ENCODE results near the gene PIK3C2B. TPM values are rescaled to one million over a fixed set of nuclear protein-coding genes. Genes with fewer than 3 reads are reported as not detected.

Gene PIK3C2B
- total RNA-seq, 2 donors from 2014 or later, result 20.9 to 24.1 TPM

- H3K4me1 ChIP-seq (replicated peaks), result no peaks in the 10 kb centered on the region
- no peak overlapping the region for H3K4me3 ChIP-seq
- H3K36me3 ChIP-seq, result no peaks in the 10 kb centered on the region
- H3K27me3 ChIP-seq (replicated peaks; ENCODE audit: insufficient read depth), result no peaks in the 10 kb centered on the region
- intact Hi-C loops (cut with DNase I), result no loop called here
- H3K9me3 ChIP-seq, result no peaks in the 10 kb centered on the region
- no peak for DNase-seq (ENCODE audit: low spot score)
- H3K27ac ChIP-seq, result no peak overlapping the region
- TF ChIP-seq CTCF (IDR thresholded peaks at IDR 0.05) (no peak), POLR2AphosphoS5 (IDR thresholded peaks at IDR 0.05) (no peak), POLR2A (IDR thresholded peaks at IDR 0.05) (no peak)
- 82% methylated on average over 8 of the region's 8 CpGs for WGBS
These were observed 41.3 kb downstream of the PIK3C2B start for GRCh38 chr1:204453141-204453772.

- DNase-seq (ENCODE audit: low spot score), result no peak
- TF ChIP-seq CTCF (IDR thresholded peaks at IDR 0.05) (no peak), POLR2AphosphoS5 (IDR thresholded peaks at IDR 0.05) (no peak), POLR2A (IDR thresholded peaks at IDR 0.05) (no peak)
- Histone ChIP-seq H3K36me3 (no peaks in the 10 kb centered on the region), H3K9me3 (no peaks in the 10 kb centered on the region), H3K27ac (peak overlapping the region; percentile 44 to 45), H3K27me3 (replicated peaks; ENCODE audit: insufficient read depth) (no peaks in the 10 kb centered on the region), H3K4me1 (replicated peaks) (no peaks in the 10 kb centered on the region), H3K4me3 (no peak overlapping the region)
- 63% methylated on average over 8 of the region's 8 CpGs for WGBS
- intact Hi-C loops (cut with DNase I), result no loop called here
These were observed 43.1 kb downstream of the PIK3C2B start for GRCh38 chr1:204451352-204452124.

GRCh38 chr1:204450461-204451257 lies 43.9 kb downstream of the PIK3C2B start:
- WGBS, result 65% methylated on average over 8 of the region's 8 CpGs
- Histone ChIP-seq H3K27ac (peak overlapping the region; percentile 44 to 45), H3K4me1 (replicated peaks) (no peaks in the 10 kb centered on the region), H3K9me3 (no peaks in the 10 kb centered on the region), H3K36me3 (no peaks in the 10 kb centered on the region), H3K27me3 (replicated peaks; ENCODE audit: insufficient read depth) (no peaks in the 10 kb centered on the region), H3K4me3 (no peak overlapping the region)
- intact Hi-C loops (cut with DNase I), result no loop called here
- TF ChIP-seq POLR2AphosphoS5 (IDR thresholded peaks at IDR 0.05) (peak; percentile 34), POLR2A (IDR thresholded peaks at IDR 0.05) (no peak), CTCF (IDR thresholded peaks at IDR 0.05) (no peak)
- peak; percentile 46 for DNase-seq (ENCODE audit: low spot score)

- no peaks in the 10 kb centered on the region for H3K27me3 ChIP-seq (replicated peaks; ENCODE audit: insufficient read depth)
- no peak for DNase-seq (ENCODE audit: low spot score)
- intact Hi-C loops (cut with DNase I), result no loop called here
- no peaks in the 10 kb centered on the region for H3K9me3 ChIP-seq
- H3K4me1 ChIP-seq (replicated peaks), result no peaks in the 10 kb centered on the region
- no peaks in the 10 kb centered on the region for H3K36me3 ChIP-seq
- H3K27ac ChIP-seq, result no peak overlapping the region
- no peak overlapping the region for H3K4me3 ChIP-seq
- 66% methylated on average over 8 of the region's 8 CpGs for WGBS
- TF ChIP-seq CTCF (IDR thresholded peaks at IDR 0.05) (no peak), POLR2A (IDR thresholded peaks at IDR 0.05) (no peak), POLR2AphosphoS5 (IDR thresholded peaks at IDR 0.05) (no peak)
These were observed 44.8 kb downstream of the PIK3C2B start for GRCh38 chr1:204449678-204450280.

All from prostate gland (tissue), 2 donors.